ENCODE results near the gene CTAGE1.
"Not testable (repeated sequence)": the region's sequence is repeated elsewhere in the genome, so short reads cannot be mapped to it uniquely, and the experiment has no call there.

The CTAGE1 gene

DNA sequence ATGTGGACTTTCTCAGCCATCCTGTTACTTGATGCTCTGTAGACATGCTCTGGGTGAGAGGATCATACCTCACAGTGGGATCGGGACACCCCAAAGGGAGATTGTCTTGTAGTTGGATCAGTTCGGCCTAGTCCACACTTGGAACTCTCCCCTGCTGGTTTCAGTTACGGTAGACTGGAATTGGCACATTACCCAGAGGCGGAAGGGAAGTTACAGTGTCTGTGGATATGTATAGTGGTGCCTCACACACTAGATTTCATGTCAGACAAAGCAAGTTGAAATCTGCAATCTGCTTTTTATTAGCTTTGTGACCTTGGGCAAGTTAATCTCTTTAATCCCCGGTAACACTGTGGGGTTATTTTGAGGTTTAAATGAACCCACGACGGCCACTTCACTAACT is 16.2 kb upstream of the CTAGE1 start:
- DNase-seq = no peak

DNA sequence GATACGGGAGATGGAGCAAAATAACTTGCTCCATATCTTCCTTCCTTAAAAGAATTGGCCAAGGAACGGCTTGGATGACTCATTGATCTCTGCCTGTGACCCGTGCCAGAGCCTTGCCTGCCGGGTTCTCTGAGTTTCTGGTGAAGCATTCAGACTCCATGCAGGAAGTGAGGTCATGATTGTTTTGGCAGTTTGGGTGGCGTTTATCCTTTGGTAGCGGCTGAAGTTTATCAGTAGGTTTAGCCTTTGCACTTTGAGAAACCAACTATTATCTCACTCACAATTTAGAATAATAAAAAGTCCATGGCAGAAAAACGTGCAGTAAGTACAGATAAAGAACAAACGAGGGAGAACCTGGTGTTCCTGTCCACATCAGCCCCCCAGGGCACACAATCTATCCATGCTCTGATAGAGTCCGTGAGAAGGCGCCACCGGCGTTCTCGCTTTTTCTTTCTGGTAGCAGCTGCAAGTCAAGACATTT is 15.0 kb upstream of the CTAGE1 start:
- DNase-seq = no peak

DNA sequence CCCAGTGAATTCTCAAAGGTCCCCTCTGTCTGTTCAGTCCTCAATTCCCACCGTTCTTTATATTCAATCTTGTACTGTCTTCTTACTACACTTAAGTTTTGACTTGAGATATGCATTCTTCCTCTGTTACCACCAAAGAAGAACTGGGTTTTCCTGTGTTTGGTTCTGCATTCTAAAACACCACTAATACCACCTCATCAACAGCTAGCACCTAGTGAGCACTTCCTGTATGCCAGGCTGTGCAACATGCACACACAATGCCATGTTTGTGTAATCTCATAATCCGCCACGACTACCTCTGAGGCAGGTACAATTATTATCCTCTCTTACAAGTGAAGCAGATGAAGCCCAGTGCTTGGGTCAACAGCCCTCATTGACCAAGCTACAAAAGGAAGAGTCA is 11.8 kb upstream of the CTAGE1 start:
- DNase-seq = no peak

DNA sequence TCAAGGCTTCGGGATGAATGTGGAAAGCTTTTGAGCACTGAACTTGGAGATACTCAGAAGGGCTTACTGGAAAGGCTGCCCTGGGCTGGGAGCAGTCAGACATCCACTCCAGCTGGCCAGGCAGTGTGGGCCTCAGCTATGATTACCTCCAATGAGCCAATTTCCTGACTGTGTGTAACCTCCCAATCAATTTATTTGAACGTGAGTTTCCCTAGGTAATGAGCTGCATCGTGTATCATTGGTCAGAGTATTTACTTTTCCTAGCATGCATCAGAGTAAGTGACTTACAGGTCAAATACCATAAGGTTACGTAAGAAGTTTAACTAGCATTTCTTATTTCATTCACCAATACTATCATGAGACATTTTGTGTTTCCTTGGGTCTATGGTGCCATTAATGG is 11.0 kb upstream of the CTAGE1 start:
- DNase-seq = no peak

DNA sequence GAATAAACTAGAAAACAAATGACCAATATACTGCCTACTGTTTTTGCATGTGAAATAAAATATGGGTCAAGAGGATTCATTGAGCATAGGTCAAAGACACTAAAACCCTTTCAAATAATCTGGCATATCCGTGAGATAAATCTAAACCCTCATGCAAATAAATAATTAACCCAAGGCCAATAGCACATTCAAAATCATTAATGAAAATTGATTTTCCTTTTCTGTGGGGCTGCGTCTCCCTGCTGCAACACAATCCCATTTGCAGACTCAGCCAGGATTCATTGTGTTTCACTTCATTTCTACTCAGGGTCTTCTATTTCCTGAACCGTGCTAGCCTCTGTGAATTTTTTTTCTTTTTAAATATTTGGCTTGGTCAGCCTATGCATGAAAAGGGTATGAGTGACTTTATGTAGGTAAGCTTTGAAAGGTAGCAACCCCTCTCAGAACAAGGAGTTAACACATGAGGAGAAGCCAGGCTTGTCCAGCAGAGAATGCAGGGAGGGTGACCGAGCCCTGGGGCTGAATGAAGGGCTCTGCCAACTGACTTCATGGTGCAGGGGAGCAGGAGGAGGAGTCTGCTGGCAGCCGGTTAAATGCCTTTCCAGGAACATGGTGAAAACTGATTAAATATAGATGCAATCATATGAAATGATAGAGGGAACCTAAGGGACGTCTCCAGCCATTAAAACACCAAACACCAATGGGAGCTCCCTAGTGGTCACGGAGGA is 10.3 kb upstream of the CTAGE1 start:
- DNase-seq = no peak

DNA sequence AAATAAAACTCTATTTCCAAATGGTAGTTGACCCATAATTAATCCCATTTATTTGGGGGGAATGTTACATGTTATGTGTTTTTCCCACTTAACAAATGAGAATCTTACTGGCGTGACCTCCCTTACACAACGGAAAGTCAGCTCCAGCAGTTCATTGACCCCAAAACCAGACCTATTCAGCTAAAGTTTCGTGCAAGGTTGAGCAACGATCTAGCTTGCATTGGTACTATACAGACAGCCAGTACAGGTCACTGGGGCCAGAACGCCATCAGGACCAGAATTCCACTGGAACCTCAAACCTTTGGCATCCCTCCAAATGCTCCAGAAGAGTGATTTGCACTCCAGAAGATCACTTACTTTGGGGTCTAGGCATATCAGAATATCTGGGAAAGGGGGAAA is 6.8 kb upstream of the CTAGE1 start:
- no peak for DNase-seq

DNA sequence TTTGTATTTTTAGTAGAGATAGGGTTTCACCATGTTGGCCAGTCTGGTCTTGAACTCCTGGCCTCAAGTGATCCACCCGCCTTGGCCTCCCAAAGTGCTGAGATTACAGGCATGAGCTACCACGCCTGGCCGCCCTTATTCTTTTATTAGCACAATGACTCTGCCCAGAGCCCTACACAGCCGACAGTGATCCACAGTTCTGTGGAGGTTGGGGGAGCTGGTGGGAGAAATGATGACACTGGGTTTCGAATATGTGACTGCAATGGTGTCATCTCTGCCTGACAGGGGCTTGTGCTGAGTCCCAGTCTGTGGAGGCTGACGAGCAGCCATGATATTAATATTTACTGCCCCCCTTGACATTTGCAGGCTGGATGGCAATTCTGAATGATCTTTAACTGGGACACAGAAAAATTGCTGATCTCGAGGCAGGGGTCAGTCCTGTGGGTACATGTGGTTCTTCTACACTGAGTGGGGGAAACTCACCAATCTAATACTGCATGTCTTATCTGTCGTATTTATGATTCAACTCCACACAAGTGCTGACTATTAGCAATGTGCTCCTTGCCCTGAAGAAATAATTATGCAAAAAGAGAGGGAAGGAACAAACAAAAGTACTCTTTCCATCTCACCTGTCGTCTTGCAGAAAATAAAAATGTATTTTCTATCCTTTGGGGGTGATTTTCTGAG is 6.3 kb upstream of the CTAGE1 start:
- no peak for DNase-seq

DNA sequence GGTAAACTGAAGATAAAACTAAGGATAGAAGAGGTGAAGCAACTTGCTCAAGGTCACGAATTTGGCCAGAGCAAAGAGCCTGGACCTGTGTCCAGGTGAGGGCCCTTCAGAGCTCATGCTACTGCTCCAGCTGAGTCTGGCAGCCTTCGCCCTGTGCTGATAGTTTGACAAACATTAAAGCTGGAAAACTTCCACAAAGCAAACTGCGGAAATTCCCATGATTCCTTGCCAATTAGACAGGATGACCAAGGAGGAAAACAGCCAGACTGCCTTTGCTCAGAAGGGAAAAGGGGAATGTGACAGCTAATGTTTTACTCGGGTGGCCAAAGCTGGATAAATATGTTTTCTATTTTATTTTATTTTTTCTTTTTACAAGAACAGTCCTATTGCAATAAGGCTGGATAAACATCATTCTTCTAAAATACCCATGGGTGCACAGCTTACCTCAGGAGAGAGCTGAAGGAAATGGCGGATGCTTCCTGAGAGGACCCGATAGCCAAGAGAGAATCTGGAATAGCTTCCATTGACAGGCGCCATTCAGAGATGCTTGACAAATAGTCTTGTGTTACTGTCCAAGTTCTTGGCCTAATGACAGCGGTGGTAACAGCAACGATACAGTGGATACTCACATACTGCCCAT is 5.3 kb upstream of the CTAGE1 start:
- no peak for DNase-seq

DNA sequence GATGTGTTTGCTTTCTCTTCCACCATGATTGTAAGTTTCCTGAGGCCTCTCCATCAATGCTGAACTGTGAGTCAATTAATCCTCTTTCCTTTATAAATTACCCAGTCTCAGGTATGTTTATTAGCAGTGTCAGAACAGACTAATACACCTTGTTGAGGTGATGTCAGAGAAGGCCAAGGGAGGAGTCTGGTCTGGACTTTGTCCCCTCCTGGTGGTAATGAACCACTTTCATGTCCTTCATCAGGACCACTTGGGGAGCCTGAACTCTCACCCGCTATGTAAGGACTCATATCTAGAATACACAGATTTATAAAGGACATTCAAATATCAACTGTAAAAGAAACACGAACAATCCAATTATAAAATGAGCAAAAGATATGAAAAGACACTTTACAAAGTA is 2.9 kb upstream of the CTAGE1 start:
- no peak for DNase-seq

DNA sequence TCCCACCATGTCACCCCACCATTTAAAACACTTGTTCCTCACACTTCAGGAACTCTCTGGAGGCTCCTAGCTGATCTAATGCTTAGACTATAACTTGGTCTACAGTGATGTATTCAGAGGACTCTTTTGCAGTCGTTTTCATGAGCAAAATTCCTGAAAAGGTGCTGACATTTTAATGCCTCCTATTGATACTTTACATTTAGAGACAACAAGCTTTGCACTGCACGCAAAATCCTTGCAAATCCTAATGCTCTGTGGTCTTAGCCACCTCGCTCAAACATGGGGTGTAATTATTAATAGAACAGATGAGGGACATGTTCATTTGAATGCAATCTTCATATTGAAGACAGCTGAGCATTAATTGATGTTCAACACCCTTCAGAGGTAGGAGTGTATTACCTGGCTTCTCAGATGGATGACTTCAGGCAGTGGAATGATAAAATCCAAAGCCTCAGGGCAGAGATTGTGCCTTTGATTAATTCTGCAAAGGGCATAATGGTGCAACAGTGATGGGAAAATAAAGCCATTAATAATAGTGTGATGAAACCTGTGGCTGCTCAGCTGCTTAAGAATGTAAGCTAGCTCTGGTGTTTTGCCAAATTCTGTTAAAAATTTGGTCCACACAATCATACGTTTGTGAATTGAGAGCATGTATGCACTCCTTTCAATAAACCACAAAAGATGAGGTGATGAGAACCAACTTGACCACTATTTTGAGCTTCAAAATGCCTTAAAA is 5.4 kb downstream of the CTAGE1 start:
- no peak for DNase-seq

DNA sequence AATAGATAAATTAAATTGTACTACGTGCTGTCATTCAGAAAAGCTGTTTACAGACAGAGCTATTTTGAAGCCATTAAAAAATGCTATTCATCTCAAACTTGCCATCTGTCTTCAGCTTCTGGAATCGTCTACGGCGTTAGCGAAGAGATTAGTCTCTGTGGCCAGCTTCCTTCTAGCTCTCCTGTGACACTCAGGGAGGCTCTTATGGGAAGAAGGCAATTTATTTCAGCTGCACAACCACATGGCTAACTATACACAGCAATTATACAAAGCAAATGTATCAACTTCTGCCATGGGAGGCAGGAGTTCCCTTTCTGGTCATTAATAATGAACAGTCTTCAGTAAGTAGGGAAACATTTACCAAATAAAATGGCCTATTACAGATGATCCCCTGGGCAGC is 6.3 kb downstream of the CTAGE1 start:
- DNase-seq = no peak

DNA sequence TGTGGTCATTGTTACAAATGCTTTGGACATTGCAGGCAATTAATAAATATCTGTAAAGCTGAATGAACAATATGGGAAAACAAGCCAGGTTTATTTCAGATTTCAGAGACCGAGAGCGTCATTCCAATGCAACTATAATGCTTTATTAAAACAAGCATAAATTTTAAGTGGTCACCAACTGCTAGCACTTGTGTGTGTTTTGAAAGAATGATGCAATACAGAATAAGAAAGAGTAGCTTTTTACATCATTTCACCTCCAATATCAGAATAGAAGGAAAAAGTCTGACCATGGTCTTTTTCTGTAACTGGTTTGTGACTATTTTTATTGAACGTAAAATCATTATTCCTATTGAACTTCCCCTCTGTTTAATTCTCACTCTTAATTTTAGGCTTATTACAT is 7.6 kb downstream of the CTAGE1 start:
- DNase-seq = no peak

DNA sequence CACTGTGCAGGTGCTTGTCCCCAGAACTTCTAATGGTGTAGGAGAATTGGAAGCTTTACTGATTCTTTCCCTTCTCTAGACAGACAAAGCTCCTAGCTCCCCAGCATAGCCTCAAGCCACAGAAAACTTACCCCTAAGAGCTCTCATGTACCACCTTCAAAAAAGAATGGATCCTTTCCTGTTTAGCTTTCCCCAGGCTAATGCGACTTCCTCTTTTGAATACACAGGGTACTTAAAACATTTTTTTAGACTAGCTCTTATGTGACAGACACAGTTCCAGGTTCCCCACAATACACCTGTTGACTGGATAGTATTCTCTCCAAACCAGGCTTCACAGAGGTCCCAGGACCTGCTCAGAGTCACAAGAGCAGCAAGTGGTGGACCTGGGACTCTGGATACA is 8.3 kb downstream of the CTAGE1 start:
- DNase-seq = no peak

DNA sequence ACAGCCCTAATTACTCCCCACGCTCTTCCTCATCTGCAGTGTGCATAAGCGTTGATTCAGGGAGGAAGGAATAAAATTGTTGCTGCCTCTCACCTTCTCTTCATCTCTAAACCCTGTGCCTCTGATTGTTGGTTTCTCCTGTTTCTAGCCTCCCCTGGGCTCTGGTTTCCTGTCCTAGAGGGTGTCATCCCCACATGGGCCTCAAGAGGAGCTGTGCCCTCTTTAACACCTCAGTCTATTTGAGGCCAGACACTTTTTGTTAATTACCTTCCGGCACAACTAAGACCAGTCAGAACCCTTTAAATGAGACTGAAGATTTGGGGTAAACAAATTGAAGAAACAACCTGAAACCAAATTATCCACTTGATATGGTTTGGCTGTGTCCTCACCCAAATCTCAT is 9.7 kb downstream of the CTAGE1 start:
- no peak for DNase-seq

DNA sequence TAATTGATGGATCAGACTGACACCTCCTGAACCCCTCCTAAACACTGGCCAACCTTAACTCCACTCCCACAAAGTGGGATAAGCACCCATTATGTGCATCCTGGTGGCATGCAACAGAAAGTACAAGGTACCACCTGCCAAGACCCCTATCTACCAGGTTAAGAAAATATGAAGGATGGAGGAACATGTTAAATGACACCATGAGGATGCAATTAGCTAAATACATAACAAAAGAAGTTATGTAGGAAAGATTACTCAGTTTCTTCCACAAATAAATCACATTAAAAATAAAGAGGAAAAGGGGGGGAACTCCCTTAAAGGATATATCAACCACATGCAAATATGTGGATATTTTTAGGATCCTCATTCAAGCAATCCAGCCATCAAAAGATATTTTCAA is 12.6 kb downstream of the CTAGE1 start:
- no peak for DNase-seq

DNA sequence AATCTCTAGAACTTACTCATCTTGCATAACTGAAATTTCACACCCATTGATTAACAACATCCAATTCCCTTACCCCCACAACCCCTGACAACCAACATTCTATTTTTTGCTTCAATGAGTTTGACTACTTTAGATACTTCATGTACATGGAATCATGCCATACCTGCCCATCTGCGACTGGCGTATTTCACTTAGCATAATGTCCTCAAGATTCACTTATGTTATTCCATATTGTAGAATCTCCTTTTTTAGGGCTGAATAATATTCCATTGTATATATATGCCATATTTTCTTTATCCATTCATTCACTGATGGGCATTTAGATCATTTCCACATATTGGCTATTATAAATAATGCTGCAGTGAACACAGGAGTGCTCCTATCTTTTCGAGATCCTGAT is 13.8 kb downstream of the CTAGE1 start:
- DNase-seq = no peak

DNA sequence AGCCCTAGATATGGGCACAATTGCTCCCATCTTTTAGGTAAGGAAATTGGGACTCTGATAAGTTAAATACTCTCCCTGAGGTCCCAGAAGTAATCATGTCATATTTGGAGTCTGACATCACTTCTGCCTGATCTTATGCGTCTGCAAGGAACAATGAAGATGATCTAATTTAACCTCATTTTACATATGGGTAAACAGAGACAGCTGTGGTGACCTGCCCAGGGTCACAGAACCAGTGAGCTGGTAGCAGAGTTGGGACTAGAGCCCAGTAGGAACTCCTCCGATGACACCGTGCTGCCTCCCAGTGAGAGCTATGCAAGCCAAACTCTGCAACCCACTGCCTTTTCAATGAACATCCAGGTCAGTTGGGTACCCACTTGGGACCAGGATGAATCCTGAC is 17.8 kb downstream of the CTAGE1 start:
- DNase-seq = no peak

DNA sequence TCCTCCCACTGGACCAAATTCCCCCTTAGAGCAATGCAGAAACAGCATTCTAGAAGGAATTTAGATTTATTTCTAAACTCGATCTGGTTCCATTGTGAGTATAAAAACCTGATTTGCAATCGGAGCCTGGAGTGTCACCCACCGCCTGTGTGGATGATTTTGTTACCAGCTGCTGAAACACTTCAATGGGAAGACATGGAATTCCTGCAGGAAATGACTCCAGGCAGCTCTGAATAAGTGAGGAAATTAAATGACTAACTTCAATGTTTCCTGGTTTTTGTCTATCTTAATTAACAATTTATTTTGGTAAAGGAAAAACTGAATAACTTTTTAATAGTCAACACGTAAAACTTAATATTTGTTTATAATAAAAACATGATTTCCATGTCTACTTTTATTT is 19.3 kb downstream of the CTAGE1 start:
- no peak for DNase-seq

DNA sequence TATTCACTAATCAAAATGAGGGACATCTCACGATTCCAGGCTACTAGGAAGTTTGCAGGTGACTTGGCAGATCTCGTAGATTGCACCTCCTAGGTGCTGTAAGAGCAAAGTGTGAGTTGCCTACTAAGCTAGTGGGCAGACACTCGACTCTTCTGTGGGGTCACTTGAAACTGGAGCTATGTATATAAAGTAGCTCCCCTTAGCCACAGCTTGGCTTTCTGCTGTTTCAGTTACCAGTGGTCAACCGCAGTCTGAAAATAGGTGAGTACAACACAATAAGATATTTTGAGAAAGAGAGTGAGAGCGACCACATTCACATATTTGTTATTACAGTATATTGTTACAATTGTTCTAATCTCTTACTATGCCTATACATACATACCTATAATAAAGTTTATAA is 23.3 kb downstream of the CTAGE1 start:
- no peak for DNase-seq

DNA sequence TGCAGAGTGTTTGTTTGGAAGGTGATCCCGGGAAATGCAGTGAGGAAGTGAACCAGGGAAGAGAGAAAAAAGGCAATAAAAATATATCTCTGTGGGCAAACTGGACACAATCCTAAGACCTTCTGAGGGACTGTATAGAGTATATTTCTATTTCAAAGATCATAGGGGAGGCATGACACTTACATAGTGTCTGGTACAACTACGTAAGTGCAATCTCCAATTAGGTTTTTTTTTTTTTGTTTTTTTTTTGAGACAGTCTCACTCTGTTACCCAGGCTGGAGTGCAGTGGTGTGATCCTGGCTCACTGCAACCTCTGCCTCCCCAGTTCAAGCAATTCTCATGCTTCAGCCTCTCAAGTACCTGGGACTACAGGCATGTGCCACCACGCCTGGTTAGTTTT is 24.6 kb downstream of the CTAGE1 start:
- not testable (repeated sequence) for DNase-seq

DNA sequence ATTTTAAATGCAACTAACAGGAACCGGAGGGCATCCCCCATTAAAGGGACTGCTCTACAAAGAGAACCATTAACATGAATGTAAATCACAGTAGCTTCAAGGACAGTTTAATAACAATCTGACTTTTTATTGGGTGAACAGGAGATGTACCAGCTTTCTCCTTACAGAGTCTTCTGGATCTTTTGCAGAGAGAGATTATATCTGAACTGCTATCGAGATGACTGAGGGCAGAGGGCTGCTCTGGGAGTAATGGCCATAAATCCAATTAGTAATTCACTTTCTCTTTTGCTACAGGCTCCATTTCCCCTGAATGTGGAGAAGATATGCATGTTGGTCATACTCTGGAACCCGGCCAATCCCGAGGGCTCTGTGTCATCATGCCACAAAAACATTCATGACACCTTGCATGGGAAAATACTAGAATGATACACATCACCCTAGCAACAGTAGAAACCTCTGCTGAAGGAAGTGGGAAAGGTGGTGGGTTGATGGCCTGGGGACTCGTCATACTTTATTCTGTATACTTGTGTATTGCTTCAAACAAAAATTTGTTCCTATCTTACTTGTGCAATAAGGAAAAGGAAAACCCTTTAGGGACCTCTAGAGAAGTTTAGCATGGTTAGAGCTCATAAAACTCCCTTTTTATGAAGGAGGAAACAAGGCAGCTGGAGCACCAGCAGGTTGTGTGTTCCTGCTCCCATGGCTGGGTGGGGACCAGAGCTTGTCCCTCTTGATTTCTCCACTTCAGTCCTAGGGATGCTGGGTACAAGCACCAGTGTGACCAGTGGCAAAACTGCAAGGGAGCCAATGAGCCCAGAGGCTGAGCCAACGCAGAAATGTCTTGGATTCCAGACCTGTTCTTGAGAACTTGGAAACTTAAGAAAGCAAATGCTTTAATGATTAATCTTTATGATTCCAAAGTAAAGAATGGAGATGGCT is 26.0 kb downstream of the CTAGE1 start:
- no peak for DNase-seq

DNA sequence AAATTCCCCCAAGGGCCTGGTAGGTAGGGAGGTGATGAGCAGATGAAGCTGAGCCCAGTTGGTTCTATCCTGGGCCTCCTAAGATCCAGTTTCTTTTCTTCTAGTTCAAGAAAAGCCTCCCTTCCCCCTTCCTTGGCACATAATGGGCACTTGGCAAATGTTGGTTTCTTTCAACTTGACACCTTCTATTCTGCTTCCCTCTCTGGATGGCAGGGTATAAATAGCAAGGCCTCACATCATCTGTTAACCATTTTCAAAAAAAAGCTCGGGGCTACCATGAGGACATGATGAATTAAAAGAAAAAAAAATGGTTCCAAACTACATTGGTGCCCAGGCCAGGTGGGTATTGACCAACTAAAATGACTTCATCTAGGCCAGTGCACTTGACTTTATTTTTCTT is 29.9 kb downstream of the CTAGE1 start:
- DNase-seq = no peak
